Endodermal cell (in vitro differentiated cells): Measurements from ENCODE around the gene CAPZB. TPM values are rescaled to one million over a fixed set of nuclear protein-coding genes. Genes with fewer than 3 reads are reported as not detected.
"Not testable (repeated sequence)": the region's sequence is repeated elsewhere in the genome, so short reads cannot be mapped to it uniquely, and the experiment has no call there.

ENCODE experiments used
- DNase-seq: peaks from one replicate; pipeline ENCODE4 v3.0.0-alpha.2; 2017
- H3K27ac ChIP-seq: 2 replicates; pipeline ENCODE4 v1.5.1; 2013; ENCODE audit warnings: mild to moderate bottlenecking, low read depth, low read length, moderate library complexity
- H3K27me3 ChIP-seq: 2 replicates; pipeline ENCODE4 v1.6.1; 2013; ENCODE audit warnings: mild to moderate bottlenecking, low read length, moderate library complexity; ENCODE audit not compliant: insufficient read depth, control insufficient read depth, poor library complexity, severe bottlenecking
- H3K36me3 ChIP-seq: 2 replicates; pipeline ENCODE4 v1.7.0; 2013; ENCODE audit warnings: mild to moderate bottlenecking, low read length, moderate library complexity; ENCODE audit not compliant: control insufficient read depth, insufficient read depth
- H3K4me1 ChIP-seq: one replicate; pipeline ENCODE4 v1.7.0; 2013; ENCODE audit warnings: low read length; ENCODE audit not compliant: control insufficient read depth, insufficient read depth
- H3K4me3 ChIP-seq: 2 replicates; pipeline ENCODE4 v1.5.1; 2013; ENCODE audit warnings: mild to moderate bottlenecking, low read length, moderate library complexity
- H3K9ac ChIP-seq: 2 replicates; pipeline ENCODE4 v1.6.1; 2013; ENCODE audit warnings: mild to moderate bottlenecking, low read length, moderate library complexity; ENCODE audit not compliant: poor library complexity, severe bottlenecking; ENCODE audit errors: extremely low read depth
- H3K9me3 ChIP-seq: 2 replicates; pipeline ENCODE4 v1.6.1; 2013; ENCODE audit warnings: mild to moderate bottlenecking, low read length, moderate library complexity; ENCODE audit not compliant: control insufficient read depth
- H3K27ac Mint-ChIP-seq: 2 replicates; pipeline ENCODE4 v1.8.0; 2020; ENCODE audit warnings: mixed read lengths
- H3K27me3 Mint-ChIP-seq: 2 replicates; pipeline ENCODE4 v1.8.0; 2021; ENCODE audit warnings: mild to moderate bottlenecking, mixed read lengths; ENCODE audit not compliant: insufficient read depth
- H3K36me3 Mint-ChIP-seq: 2 replicates; pipeline ENCODE4 v1.8.0; 2020; ENCODE audit warnings: low read depth, mixed read lengths
- H3K4me1 Mint-ChIP-seq: 2 replicates; pipeline ENCODE4 v1.8.0; 2020; ENCODE audit warnings: mixed read lengths
- H3K4me3 Mint-ChIP-seq: 2 replicates; pipeline ENCODE4 v1.8.0; 2020; ENCODE audit warnings: mild to moderate bottlenecking, moderate library complexity, mixed read lengths
- H3K9me3 Mint-ChIP-seq: 2 replicates; pipeline ENCODE4 v1.8.0; 2020; ENCODE audit warnings: mild to moderate bottlenecking, mixed read lengths
- WGBS, 2 experiments: methylation state at CpG; one replicate each; pipeline versions ENCODE4 v1.1.5 to v1.1.7; 2013; ENCODE audit warnings: missing lambda C conversion rate in 2 of 2, mixed read lengths in 1 of 2; ENCODE audit not compliant: insufficient coverage in 1 of 2, insufficient read length in 1 of 2; 5-methylcytosine and 5-hydroxymethylcytosine counted together
- total RNA-seq, 2 donors: library from RNA; stranded (reverse); fragmentation: NEBNext Ultra II Directional in 1 of 2; extraction: Animal tissue kit (Norgen Biotek cat#: 25700) in 1 of 2; gene quantifications; 2 replicates in 1 of 2; 3 replicates in 1 of 2; pipeline ENCODE4 v1.2.1, GENCODE V29; 2021
- TF ChIP-seq, protein P1 (sequence below): fragments of 200-600 bp; sonication (generic); conservative IDR thresholded peaks from 2 replicates; pipeline ENCODE4 v1.5.0; 2021; ENCODE audit warnings: antibody characterized with exemption, mild to moderate bottlenecking

CAPZB gene
- total RNA-seq, 2 donors from 2014 or later, result 334 to 362 TPM

DNA sequence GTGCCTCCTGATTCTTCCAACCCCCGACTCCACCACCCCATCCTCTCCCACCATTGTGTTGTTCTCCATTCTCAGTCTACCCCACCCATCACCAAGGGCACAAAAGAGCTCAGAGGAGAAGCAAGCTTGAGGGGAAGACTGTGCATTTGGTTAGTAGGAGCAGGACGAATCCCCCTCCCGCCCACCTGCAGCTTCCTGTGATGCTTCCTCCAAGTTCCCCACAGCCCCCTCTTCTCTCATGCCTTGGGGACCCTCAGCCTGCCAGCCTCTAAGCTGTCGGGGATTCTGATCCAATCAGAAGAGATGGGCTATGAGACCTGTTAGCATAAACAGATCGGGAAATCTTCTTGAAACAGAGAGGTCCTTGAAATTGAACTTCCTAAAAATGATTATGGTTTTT is 22.2 kb upstream of the CAPZB start:
- no peaks in the 10 kb centered on the region for H3K27me3 ChIP-seq
- TF ChIP-seq, protein P1, sequence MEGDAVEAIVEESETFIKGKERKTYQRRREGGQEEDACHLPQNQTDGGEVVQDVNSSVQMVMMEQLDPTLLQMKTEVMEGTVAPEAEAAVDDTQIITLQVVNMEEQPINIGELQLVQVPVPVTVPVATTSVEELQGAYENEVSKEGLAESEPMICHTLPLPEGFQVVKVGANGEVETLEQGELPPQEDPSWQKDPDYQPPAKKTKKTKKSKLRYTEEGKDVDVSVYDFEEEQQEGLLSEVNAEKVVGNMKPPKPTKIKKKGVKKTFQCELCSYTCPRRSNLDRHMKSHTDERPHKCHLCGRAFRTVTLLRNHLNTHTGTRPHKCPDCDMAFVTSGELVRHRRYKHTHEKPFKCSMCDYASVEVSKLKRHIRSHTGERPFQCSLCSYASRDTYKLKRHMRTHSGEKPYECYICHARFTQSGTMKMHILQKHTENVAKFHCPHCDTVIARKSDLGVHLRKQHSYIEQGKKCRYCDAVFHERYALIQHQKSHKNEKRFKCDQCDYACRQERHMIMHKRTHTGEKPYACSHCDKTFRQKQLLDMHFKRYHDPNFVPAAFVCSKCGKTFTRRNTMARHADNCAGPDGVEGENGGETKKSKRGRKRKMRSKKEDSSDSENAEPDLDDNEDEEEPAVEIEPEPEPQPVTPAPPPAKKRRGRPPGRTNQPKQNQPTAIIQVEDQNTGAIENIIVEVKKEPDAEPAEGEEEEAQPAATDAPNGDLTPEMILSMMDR, result no peak
- Mint-ChIP-seq H3K4me3 (no peak overlapping the region), H3K27ac (no peak overlapping the region), H3K9me3 (peaks cover 2% of the 10 kb centered on the region), H3K36me3 (no peaks in the 10 kb centered on the region), H3K27me3 (no peaks in the 10 kb centered on the region), H3K4me1 (peaks cover 8% of the 10 kb centered on the region)
- no peak overlapping the region for H3K9ac ChIP-seq
- no peak for DNase-seq
- no peaks in the 10 kb centered on the region for H3K9me3 ChIP-seq
- H3K36me3 ChIP-seq, result no peaks in the 10 kb centered on the region
- H3K27ac ChIP-seq, result no peak overlapping the region
- H3K4me3 ChIP-seq, result no peak overlapping the region
- H3K4me1 ChIP-seq, result no peaks in the 10 kb centered on the region
- WGBS, 2 experiments, result 97 to 100% methylated on average over 2 to 5 of the region's 5 CpGs

DNA sequence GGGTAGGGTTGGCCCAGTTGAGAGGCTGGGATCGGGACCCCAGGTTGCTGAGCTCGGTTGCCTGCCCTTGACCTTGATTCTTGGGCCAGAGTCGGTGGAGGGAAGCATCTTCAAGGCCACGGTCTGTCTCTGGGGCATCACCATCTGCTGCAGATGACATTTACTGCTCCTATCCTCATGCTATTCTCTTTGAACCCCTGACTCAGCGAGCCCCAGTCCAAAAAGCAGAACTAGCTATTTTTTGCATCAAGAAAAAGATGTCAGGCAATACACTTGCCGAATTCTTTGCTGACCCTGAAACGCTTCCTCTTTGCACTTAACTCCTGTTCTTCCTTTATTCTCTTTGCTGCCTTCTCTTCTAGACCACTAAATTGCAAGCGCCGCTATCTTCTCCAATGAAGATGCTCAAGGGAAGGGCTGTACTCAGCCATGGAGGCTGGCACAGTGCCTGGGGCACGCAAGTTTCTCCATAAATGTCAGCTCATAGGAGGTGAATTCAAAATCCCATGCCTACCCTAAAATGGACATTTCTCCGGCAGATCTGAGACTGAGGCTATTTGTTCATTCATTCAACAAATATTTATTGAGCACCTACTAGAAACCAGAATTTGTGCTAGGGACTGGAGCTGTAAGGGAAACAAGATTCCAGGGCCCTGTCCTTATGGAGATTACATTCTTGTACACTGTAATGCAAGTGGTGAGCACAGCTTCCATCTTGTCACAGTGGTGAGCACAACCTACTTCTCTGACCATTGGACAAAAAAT is 20.5 kb upstream of the CAPZB start:
- Mint-ChIP-seq H3K27me3 (no peaks in the 10 kb centered on the region), H3K27ac (no peak overlapping the region), H3K4me3 (no peak overlapping the region), H3K9me3 (peaks cover 2% of the 10 kb centered on the region), H3K36me3 (no peaks in the 10 kb centered on the region), H3K4me1 (peaks cover 8% of the 10 kb centered on the region)
- TF ChIP-seq, protein P1, result no peak
- H3K4me3 ChIP-seq, result no peak overlapping the region
- WGBS, 2 experiments, result 93 to 98% methylated on average over 7 to 11 of the region's 11 CpGs
- no peaks in the 10 kb centered on the region for H3K9me3 ChIP-seq
- H3K27ac ChIP-seq, result no peak overlapping the region
- no peaks in the 10 kb centered on the region for H3K36me3 ChIP-seq
- H3K27me3 ChIP-seq, result no peaks in the 10 kb centered on the region
- no peak overlapping the region for H3K9ac ChIP-seq
- H3K4me1 ChIP-seq, result no peaks in the 10 kb centered on the region
- DNase-seq, result no peak

DNA sequence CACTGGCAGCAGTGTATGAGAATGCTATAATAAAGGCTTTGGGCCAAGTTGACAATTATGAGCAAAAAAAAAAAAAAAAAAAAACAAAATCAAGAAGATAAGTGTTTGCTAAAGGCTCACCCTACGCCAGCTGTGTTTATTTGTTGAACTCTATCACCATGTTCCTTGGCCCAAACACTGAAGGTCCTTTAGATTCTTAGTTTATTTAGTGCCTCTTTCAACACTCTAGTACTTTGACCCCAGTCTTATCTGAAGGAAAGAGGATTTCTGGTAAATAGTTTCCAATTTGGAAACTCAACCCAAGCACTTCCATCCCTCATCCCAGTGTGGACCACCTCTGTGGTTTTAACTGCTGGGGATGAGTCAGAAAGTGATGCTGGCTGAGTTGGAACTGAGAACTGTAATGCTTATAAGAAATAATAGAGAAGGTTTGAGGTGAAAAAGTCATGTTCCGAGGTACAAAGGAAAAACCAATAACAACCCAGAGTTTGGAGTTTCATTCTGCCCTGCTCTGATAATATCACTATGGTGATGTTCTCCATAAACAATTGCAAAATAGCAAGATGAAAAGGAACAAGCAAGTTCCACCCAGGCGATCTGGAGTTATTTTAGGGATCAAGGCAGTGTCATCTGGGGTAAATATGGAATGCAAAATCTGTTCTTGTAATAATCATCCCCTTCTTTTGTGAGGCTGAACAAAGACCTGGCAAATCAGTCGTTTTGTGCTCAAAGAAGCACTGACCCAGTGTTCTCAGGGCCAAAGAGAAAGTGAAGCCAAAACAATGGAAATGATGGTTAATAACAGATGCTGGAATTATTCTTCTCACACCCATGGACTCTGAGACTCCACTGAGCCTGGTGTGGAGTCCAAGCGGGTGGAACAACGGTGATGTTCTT is 19.7 kb upstream of the CAPZB start:
- no peaks in the 10 kb centered on the region for H3K27me3 Mint-ChIP-seq
- no peak overlapping the region for H3K4me3 ChIP-seq
- no peak overlapping the region for H3K4me3 Mint-ChIP-seq
- peaks cover 2% of the 10 kb centered on the region for H3K9me3 Mint-ChIP-seq
- H3K4me1 ChIP-seq, result no peaks in the 10 kb centered on the region
- TF ChIP-seq, protein P1, result no peak
- DNase-seq, result no peak
- H3K36me3 Mint-ChIP-seq, result no peaks in the 10 kb centered on the region
- no peaks in the 10 kb centered on the region for H3K27me3 ChIP-seq
- H3K36me3 ChIP-seq, result no peaks in the 10 kb centered on the region
- no peak overlapping the region for H3K9ac ChIP-seq
- WGBS, 2 experiments, result 74 to 83% methylated on average over 2 to 6 of the region's 6 CpGs
- H3K4me1 Mint-ChIP-seq, result peaks cover 8% of the 10 kb centered on the region
- H3K27ac ChIP-seq, result no peak overlapping the region
- H3K27ac Mint-ChIP-seq, result no peak overlapping the region
- H3K9me3 ChIP-seq, result no peaks in the 10 kb centered on the region

DNA sequence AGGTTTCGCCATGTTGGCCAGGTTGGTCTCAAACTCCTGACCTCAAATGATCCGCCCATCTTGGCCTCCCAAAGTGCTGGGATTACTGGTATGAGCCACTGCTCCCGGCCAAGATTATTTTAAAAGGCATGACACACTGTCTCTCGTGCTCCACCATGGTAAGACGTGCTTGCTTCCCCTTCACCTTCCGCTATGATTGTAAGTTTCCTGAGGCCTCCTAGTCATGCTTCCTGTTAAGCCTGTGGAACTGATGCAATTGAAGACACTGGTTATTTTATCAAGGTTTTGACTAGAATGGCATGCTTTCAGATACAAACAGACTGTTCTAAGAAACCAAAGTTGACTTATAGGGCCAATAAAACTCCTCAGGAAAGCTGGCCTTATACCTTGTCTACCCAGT is 16.9 kb upstream of the CAPZB start:
- not testable (repeated sequence) for H3K36me3 Mint-ChIP-seq, H3K4me1 ChIP-seq, H3K27me3 Mint-ChIP-seq, H3K27me3 ChIP-seq, DNase-seq, H3K4me3 ChIP-seq, H3K9ac ChIP-seq, H3K9me3 ChIP-seq, H3K27ac ChIP-seq, H3K36me3 ChIP-seq, H3K4me1 Mint-ChIP-seq, H3K27ac Mint-ChIP-seq, H3K4me3 Mint-ChIP-seq
- WGBS, 2 experiments, result 94 to 96% methylated on average over 6 of the region's 6 CpGs
- H3K9me3 Mint-ChIP-seq, result peaks cover 10% of the 10 kb centered on the region

DNA sequence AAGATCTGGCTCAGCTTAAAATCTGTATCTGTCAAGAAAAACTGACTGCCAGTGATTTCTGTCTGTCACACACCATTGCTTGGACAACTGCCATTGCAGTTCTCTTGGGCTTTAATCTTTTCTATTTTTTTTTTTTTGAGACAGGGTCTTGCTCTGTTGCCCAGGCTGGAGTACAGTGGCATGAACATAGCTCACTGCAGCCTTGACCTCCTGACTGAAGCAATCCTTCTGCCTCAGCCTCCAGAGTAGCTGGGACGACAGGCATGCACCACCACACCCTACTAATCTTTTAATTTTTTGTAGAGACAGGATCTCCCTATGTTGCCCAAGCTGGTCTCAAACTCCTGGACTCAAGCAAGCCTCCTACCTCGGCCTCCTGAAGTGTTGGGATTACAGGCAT is 14.5 kb upstream of the CAPZB start:
- not testable (repeated sequence) for H3K36me3 Mint-ChIP-seq, DNase-seq, H3K36me3 ChIP-seq, H3K9me3 ChIP-seq, H3K27me3 ChIP-seq, H3K4me3 ChIP-seq, H3K9ac ChIP-seq, H3K27ac Mint-ChIP-seq, H3K4me3 Mint-ChIP-seq, H3K27ac ChIP-seq, H3K27me3 Mint-ChIP-seq, H3K4me1 ChIP-seq, H3K4me1 Mint-ChIP-seq
- peaks cover 10% of the 10 kb centered on the region for H3K9me3 Mint-ChIP-seq
- 83 to 84% methylated on average over 2 of the region's 2 CpGs for WGBS, 2 experiments
